Muscle layer of colon (tissue), 2 donors: ENCODE data around the gene ADGRG6.

Experiments used
- H3K27ac ChIP-seq: one replicate; pipeline ENCODE4 v1.7.0; 2013; ENCODE audit warnings: low read depth, mild to moderate bottlenecking, low read length, moderate library complexity
- H3K27me3 ChIP-seq, 2 donors: one replicate each; pipeline ENCODE4 v1.7.0; 2013; ENCODE audit warnings: low read length in 2 of 2, mild to moderate bottlenecking in 2 of 2; ENCODE audit not compliant: insufficient read depth in 2 of 2, control insufficient read depth in 1 of 2
- H3K36me3 ChIP-seq: one replicate; pipeline ENCODE4 v1.7.0; 2013; ENCODE audit warnings: mild to moderate bottlenecking, low read length; ENCODE audit not compliant: insufficient read depth
- H3K4me1 ChIP-seq: one replicate; pipeline ENCODE4 v1.7.0; 2013; ENCODE audit warnings: mild to moderate bottlenecking, low read length; ENCODE audit not compliant: insufficient read depth
- H3K4me3 ChIP-seq, 2 donors: one replicate each; pipeline ENCODE4 v1.7.0; 2013; ENCODE audit warnings: low read length in 2 of 2, low read depth in 1 of 2, mild to moderate bottlenecking in 1 of 2, moderate library complexity in 1 of 2
- H3K9ac ChIP-seq: one replicate; pipeline ENCODE4 v1.7.0; 2013; ENCODE audit warnings: low read length
- H3K9me3 ChIP-seq: one replicate; pipeline ENCODE4 v1.7.0; 2013; ENCODE audit warnings: mild to moderate bottlenecking, low read length
- donor health status: abdominal sarcoma.
- donor health status: Adenocarcinoma of cecum.

The ADGRG6 gene

GRCh38 chr6:142482974-142483373 lies 181.2 kb downstream of the ADGRG6 start:
- Histone ChIP-seq H3K36me3 (no peaks in the 10 kb centered on the region), H3K4me1 (no peaks in the 10 kb centered on the region), H3K9me3 (no peaks in the 10 kb centered on the region), H3K27me3 (no peaks in the 10 kb centered on the region), H3K27ac (no peak overlapping the region), H3K9ac (no peak overlapping the region), H3K4me3 (no peak overlapping the region)

DNA sequence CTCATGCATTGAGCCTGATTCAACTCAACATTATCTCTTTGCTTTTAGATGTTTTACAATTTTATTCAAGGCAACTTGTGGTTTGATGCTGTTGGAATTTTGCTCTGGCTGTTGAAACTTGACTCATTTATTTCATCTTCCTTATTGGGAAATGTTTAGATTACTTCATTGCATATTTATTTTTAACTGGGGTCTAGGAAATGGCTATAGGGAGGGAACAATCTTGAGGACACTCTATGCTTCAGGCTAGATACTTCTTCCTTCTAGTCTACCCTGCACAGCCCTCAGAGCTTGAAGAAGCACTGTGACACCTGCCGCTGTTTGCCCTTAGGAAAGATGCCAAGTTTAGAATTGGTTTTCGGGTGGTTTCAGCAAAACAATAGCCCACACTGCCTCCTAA lies 183.4 kb downstream of the ADGRG6 start:
- Histone ChIP-seq H3K4me3 (no peak overlapping the region), H3K9ac (no peak overlapping the region), H3K9me3 (no peaks in the 10 kb centered on the region), H3K4me1 (no peaks in the 10 kb centered on the region), H3K27ac (no peak overlapping the region), H3K36me3 (no peaks in the 10 kb centered on the region), H3K27me3 (no peaks in the 10 kb centered on the region)

DNA sequence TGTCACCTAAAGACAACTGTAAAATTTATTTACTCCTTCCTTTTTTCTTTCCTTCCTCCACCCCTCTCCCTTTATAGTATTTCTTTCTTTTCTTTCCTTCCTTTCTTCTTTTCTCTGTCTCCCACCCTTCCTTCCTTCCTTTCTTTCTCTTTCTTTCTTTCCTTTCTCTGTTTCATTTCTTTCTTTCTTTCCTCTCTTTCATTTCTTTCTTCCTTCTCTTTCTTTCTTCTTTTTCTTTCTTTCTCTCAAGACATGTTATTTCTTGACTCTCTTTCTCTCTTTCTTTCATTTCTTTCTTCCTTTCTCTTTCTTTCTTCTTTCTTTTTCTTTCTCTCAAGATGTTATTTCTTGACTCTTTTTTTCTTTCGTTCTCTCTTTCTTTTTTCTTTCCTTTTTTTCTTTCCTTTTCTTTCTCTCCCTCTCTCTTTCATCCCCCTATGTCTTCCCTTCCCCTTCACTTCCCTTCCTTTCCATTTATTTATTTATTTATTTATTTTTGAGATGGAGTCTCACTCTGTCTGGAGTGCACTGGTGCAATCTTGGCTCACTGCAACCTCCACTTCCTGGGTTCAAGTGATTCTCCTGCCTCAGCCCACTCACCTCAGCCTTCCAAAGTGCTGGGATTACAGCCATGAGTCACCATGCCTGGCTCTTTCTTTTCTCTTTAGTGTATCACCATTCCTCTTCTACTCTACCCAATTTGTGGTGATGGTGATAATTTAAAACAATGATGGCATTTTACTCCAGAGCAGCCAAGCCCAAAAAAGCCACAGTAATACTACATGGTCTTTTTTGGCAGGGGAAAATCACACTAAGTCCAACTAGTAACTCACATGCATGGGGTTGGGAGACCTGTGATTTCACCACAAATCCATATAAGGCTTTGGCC lies 188.2 kb downstream of the ADGRG6 start:
- Histone ChIP-seq H3K36me3 (no peaks in the 10 kb centered on the region), H3K27me3 (no peaks in the 10 kb centered on the region), H3K27ac (no peak overlapping the region), H3K4me3 (no peak overlapping the region), H3K4me1 (no peaks in the 10 kb centered on the region), H3K9ac (no peak overlapping the region), H3K9me3 (no peaks in the 10 kb centered on the region)
